Endodermal cell (in vitro differentiated cells): ENCODE data around the gene UBFD1. TPM values are rescaled to one million over a fixed set of nuclear protein-coding genes. Genes with fewer than 3 reads are reported as not detected.
"Not testable (repeated sequence)": the region's sequence is repeated elsewhere in the genome, so short reads cannot be mapped to it uniquely, and the experiment has no call there.

Source experiments
- DNase-seq: peaks from one replicate; pipeline ENCODE4 v3.0.0-alpha.2; 2017
- H3K27ac ChIP-seq: 2 replicates; pipeline ENCODE4 v1.5.1; 2013; ENCODE audit warnings: mild to moderate bottlenecking, low read depth, low read length, moderate library complexity
- H3K27me3 ChIP-seq: 2 replicates; pipeline ENCODE4 v1.6.1; 2013; ENCODE audit warnings: mild to moderate bottlenecking, low read length, moderate library complexity; ENCODE audit not compliant: insufficient read depth, control insufficient read depth, poor library complexity, severe bottlenecking
- H3K36me3 ChIP-seq: 2 replicates; pipeline ENCODE4 v1.7.0; 2013; ENCODE audit warnings: mild to moderate bottlenecking, low read length, moderate library complexity; ENCODE audit not compliant: control insufficient read depth, insufficient read depth
- H3K4me1 ChIP-seq: one replicate; pipeline ENCODE4 v1.7.0; 2013; ENCODE audit warnings: low read length; ENCODE audit not compliant: control insufficient read depth, insufficient read depth
- H3K4me3 ChIP-seq: 2 replicates; pipeline ENCODE4 v1.5.1; 2013; ENCODE audit warnings: mild to moderate bottlenecking, low read length, moderate library complexity
- H3K9ac ChIP-seq: 2 replicates; pipeline ENCODE4 v1.6.1; 2013; ENCODE audit warnings: mild to moderate bottlenecking, low read length, moderate library complexity; ENCODE audit not compliant: poor library complexity, severe bottlenecking; ENCODE audit errors: extremely low read depth
- H3K9me3 ChIP-seq: 2 replicates; pipeline ENCODE4 v1.6.1; 2013; ENCODE audit warnings: mild to moderate bottlenecking, low read length, moderate library complexity; ENCODE audit not compliant: control insufficient read depth
- H3K27ac Mint-ChIP-seq: 2 replicates; pipeline ENCODE4 v1.8.0; 2020; ENCODE audit warnings: mixed read lengths
- H3K27me3 Mint-ChIP-seq: 2 replicates; pipeline ENCODE4 v1.8.0; 2021; ENCODE audit warnings: mild to moderate bottlenecking, mixed read lengths; ENCODE audit not compliant: insufficient read depth
- H3K36me3 Mint-ChIP-seq: 2 replicates; pipeline ENCODE4 v1.8.0; 2020; ENCODE audit warnings: low read depth, mixed read lengths
- H3K4me1 Mint-ChIP-seq: 2 replicates; pipeline ENCODE4 v1.8.0; 2020; ENCODE audit warnings: mixed read lengths
- H3K4me3 Mint-ChIP-seq: 2 replicates; pipeline ENCODE4 v1.8.0; 2020; ENCODE audit warnings: mild to moderate bottlenecking, moderate library complexity, mixed read lengths
- H3K9me3 Mint-ChIP-seq: 2 replicates; pipeline ENCODE4 v1.8.0; 2020; ENCODE audit warnings: mild to moderate bottlenecking, mixed read lengths
- CTCF ChIP-seq: fragments of 200-600 bp; sonication (generic); conservative IDR thresholded peaks from 2 replicates; pipeline ENCODE4 v1.5.0; 2021; ENCODE audit warnings: antibody characterized with exemption, mild to moderate bottlenecking
- WGBS, 2 experiments: methylation state at CpG; one replicate each; pipeline versions ENCODE4 v1.1.5 to v1.1.7; 2013; ENCODE audit warnings: missing lambda C conversion rate in 2 of 2, mixed read lengths in 1 of 2; ENCODE audit not compliant: insufficient coverage in 1 of 2, insufficient read length in 1 of 2; 5-methylcytosine and 5-hydroxymethylcytosine counted together
- total RNA-seq, 2 donors: library from RNA; stranded (reverse); fragmentation: NEBNext Ultra II Directional in 1 of 2; extraction: Animal tissue kit (Norgen Biotek cat#: 25700) in 1 of 2; gene quantifications; 2 replicates in 1 of 2; 3 replicates in 1 of 2; pipeline ENCODE4 v1.2.1, GENCODE V29; 2021

The UBFD1 gene
- total RNA-seq, 2 donors from 2014 or later, result 105 to 113 TPM

- Mint-ChIP-seq H3K27me3 (no peaks in the 10 kb centered on the region), H3K27ac (no peak overlapping the region), H3K9me3 (no peaks in the 10 kb centered on the region), H3K36me3 (peaks cover 49% of the 10 kb centered on the region), H3K4me1 (no peaks in the 10 kb centered on the region), H3K4me3 (no peak overlapping the region)
- H3K9me3 ChIP-seq, result no peaks in the 10 kb centered on the region
- no peak overlapping the region for H3K9ac ChIP-seq
- TF ChIP-seq CTCF, result no peak
- no peak overlapping the region for H3K4me3 ChIP-seq
- no peaks in the 10 kb centered on the region for H3K27me3 ChIP-seq
- no peak for DNase-seq
- H3K27ac ChIP-seq, result no peak overlapping the region
- no peaks in the 10 kb centered on the region for H3K4me1 ChIP-seq
- peaks cover 73% of the 10 kb centered on the region for H3K36me3 ChIP-seq
These were observed 22.9 kb downstream of the UBFD1 start for GRCh38 chr16:23580391-23580790.

- no peaks in the 10 kb centered on the region for H3K9me3 Mint-ChIP-seq
- Histone ChIP-seq H3K4me3 (no peak overlapping the region), H3K27ac (no peak overlapping the region), H3K9me3 (no peaks in the 10 kb centered on the region), H3K27me3 (no peaks in the 10 kb centered on the region), H3K9ac (no peak overlapping the region), H3K4me1 (no peaks in the 10 kb centered on the region), H3K36me3 (peaks cover 73% of the 10 kb centered on the region)
- H3K36me3 Mint-ChIP-seq, result peaks cover 54% of the 10 kb centered on the region
- no peaks in the 10 kb centered on the region for H3K4me1 Mint-ChIP-seq
- no peak overlapping the region for H3K4me3 Mint-ChIP-seq
- H3K27ac Mint-ChIP-seq, result no peak overlapping the region
- H3K27me3 Mint-ChIP-seq, result no peaks in the 10 kb centered on the region
- no peak for TF ChIP-seq CTCF
- no peak for DNase-seq
These were observed 24.2 kb downstream of the UBFD1 start for GRCh38 chr16:23581764-23582163.

GRCh38 chr16:23583271-23583670, 25.7 kb downstream of the UBFD1 start:
- not testable (repeated sequence) for H3K27ac Mint-ChIP-seq, H3K27me3 ChIP-seq, H3K4me3 Mint-ChIP-seq, H3K4me3 ChIP-seq, H3K4me1 Mint-ChIP-seq, H3K9me3 Mint-ChIP-seq, DNase-seq, H3K9me3 ChIP-seq, H3K27ac ChIP-seq, H3K9ac ChIP-seq, H3K4me1 ChIP-seq, H3K27me3 Mint-ChIP-seq
- H3K36me3 ChIP-seq, result peaks cover 79% of the 10 kb centered on the region
- peaks cover 65% of the 10 kb centered on the region for H3K36me3 Mint-ChIP-seq
- 93 to 96% methylated on average over 3 to 22 of the region's 30 CpGs for WGBS, 2 experiments
